Measurements from ENCODE around the gene SMIM30.
"Not testable (repeated sequence)": the region's sequence is repeated elsewhere in the genome, so short reads cannot be mapped to it uniquely, and the experiment has no call there.

Gene SMIM30

GRCh38 chr7:113141803-113142202, 23.4 kb upstream of the SMIM30 start:
- H3K4me3 ChIP-seq (ENCODE audit: insufficient read depth, low read depth, low read length): no peak overlapping the region
- no peaks in the 10 kb centered on the region for H3K27me3 ChIP-seq (ENCODE audit: control insufficient read depth, insufficient read depth, low read length, poor library complexity, severe bottlenecking)
- no peaks in the 10 kb centered on the region for H3K9me3 ChIP-seq (ENCODE audit: control insufficient read depth, low read length)
- H3K36me3 ChIP-seq (ENCODE audit: control insufficient read depth, insufficient read depth, low read length): no peaks in the 10 kb centered on the region
- no peak overlapping the region for H3K27ac ChIP-seq (ENCODE audit: insufficient read depth, low read depth, low read length, poor library complexity, severe bottlenecking)
- peaks cover 8% of the 10 kb centered on the region for H3K4me1 ChIP-seq (ENCODE audit: control insufficient read depth, insufficient read depth, low read length)

- no peaks in the 10 kb centered on the region for H3K27me3 ChIP-seq (ENCODE audit: control insufficient read depth, insufficient read depth, low read length, poor library complexity, severe bottlenecking)
- H3K9me3 ChIP-seq (ENCODE audit: control insufficient read depth, low read length): no peaks in the 10 kb centered on the region
- WGBS, 2 experiments: 89 to 93% methylated on average over 4 of the region's 4 CpGs
- no peak overlapping the region for H3K4me3 ChIP-seq (ENCODE audit: insufficient read depth, low read depth, low read length)
- H3K4me1 ChIP-seq (ENCODE audit: control insufficient read depth, insufficient read depth, low read length): peaks cover 8% of the 10 kb centered on the region
- no peak overlapping the region for H3K27ac ChIP-seq (ENCODE audit: insufficient read depth, low read depth, low read length, poor library complexity, severe bottlenecking)
- no peaks in the 10 kb centered on the region for H3K36me3 ChIP-seq (ENCODE audit: control insufficient read depth, insufficient read depth, low read length)
These were observed 22.6 kb upstream of the SMIM30 start for GRCh38 chr7:113140956-113141355.

GRCh38 chr7:113137241-113137640, 18.9 kb upstream of the SMIM30 start:
- 88 to 94% methylated on average over 2 of the region's 2 CpGs for WGBS, 2 experiments

GRCh38 chr7:113134025-113134424, 15.7 kb upstream of the SMIM30 start:
- Histone ChIP-seq H3K36me3 (ENCODE audit: control insufficient read depth, insufficient read depth, low read length) (no peaks in the 10 kb centered on the region), H3K4me3 (ENCODE audit: insufficient read depth, low read depth, low read length) (no peak overlapping the region), H3K9me3 (ENCODE audit: control insufficient read depth, low read length) (no peaks in the 10 kb centered on the region), H3K4me1 (ENCODE audit: control insufficient read depth, insufficient read depth, low read length) (no peaks in the 10 kb centered on the region), H3K27ac (ENCODE audit: insufficient read depth, low read depth, low read length, poor library complexity, severe bottlenecking) (no peak overlapping the region), H3K27me3 (ENCODE audit: control insufficient read depth, insufficient read depth, low read length, poor library complexity, severe bottlenecking) (no peaks in the 10 kb centered on the region)
- 89 to 94% methylated on average over 1 of the region's 1 CpG for whole genome bisulfite sequencing, 2 experiments

More at GRCh38 chr7:113137241-113137640, 18.9 kb upstream of the SMIM30 start:
- Histone ChIP-seq H3K27me3 (ENCODE audit: control insufficient read depth, insufficient read depth, low read length, poor library complexity, severe bottlenecking) (no peaks in the 10 kb centered on the region), H3K4me3 (ENCODE audit: insufficient read depth, low read depth, low read length) (no peak overlapping the region), H3K9me3 (ENCODE audit: control insufficient read depth, low read length) (no peaks in the 10 kb centered on the region), H3K36me3 (ENCODE audit: control insufficient read depth, insufficient read depth, low read length) (no peaks in the 10 kb centered on the region), H3K27ac (ENCODE audit: insufficient read depth, low read depth, low read length, poor library complexity, severe bottlenecking) (no peak overlapping the region), H3K4me1 (ENCODE audit: control insufficient read depth, insufficient read depth, low read length) (no peaks in the 10 kb centered on the region)

GRCh38 chr7:113131367-113131766, 13.0 kb upstream of the SMIM30 start:
- no peaks in the 10 kb centered on the region for H3K9me3 ChIP-seq (ENCODE audit: control insufficient read depth, low read length)
- 88 to 96% methylated on average over 2 of the region's 2 CpGs for WGBS, 2 experiments
- no peaks in the 10 kb centered on the region for H3K4me1 ChIP-seq (ENCODE audit: control insufficient read depth, insufficient read depth, low read length)
- no peaks in the 10 kb centered on the region for H3K36me3 ChIP-seq (ENCODE audit: control insufficient read depth, insufficient read depth, low read length)
- no peak overlapping the region for H3K4me3 ChIP-seq (ENCODE audit: insufficient read depth, low read depth, low read length)
- H3K27ac ChIP-seq (ENCODE audit: insufficient read depth, low read depth, low read length, poor library complexity, severe bottlenecking): no peak overlapping the region
- no peaks in the 10 kb centered on the region for H3K27me3 ChIP-seq (ENCODE audit: control insufficient read depth, insufficient read depth, low read length, poor library complexity, severe bottlenecking)

- Histone ChIP-seq H3K9me3 (ENCODE audit: control insufficient read depth, low read length) (no peaks in the 10 kb centered on the region), H3K4me1 (ENCODE audit: control insufficient read depth, insufficient read depth, low read length) (no peaks in the 10 kb centered on the region), H3K4me3 (ENCODE audit: insufficient read depth, low read depth, low read length) (no peak overlapping the region), H3K36me3 (ENCODE audit: control insufficient read depth, insufficient read depth, low read length) (no peaks in the 10 kb centered on the region), H3K27ac (ENCODE audit: insufficient read depth, low read depth, low read length, poor library complexity, severe bottlenecking) (no peak overlapping the region), H3K27me3 (ENCODE audit: control insufficient read depth, insufficient read depth, low read length, poor library complexity, severe bottlenecking) (no peaks in the 10 kb centered on the region)
- 89 to 95% methylated on average over 1 of the region's 1 CpG for WGBS, 2 experiments
These were observed 9.7 kb upstream of the SMIM30 start for GRCh38 chr7:113128031-113128430.

- Histone ChIP-seq H3K4me3 (ENCODE audit: insufficient read depth, low read depth, low read length) (no peak overlapping the region), H3K9me3 (ENCODE audit: control insufficient read depth, low read length) (no peaks in the 10 kb centered on the region)
- 81 to 100% methylated on average over 2 of the region's 2 CpGs for WGBS, 2 experiments
These were observed 7.4 kb upstream of the SMIM30 start for GRCh38 chr7:113125728-113126127.

GRCh38 chr7:113122744-113123143, 4.4 kb upstream of the SMIM30 start:
- Histone ChIP-seq H3K4me3 (ENCODE audit: insufficient read depth, low read depth, low read length) (no peak overlapping the region), H3K4me1 (ENCODE audit: control insufficient read depth, insufficient read depth, low read length) (no peaks in the 10 kb centered on the region), H3K27me3 (ENCODE audit: control insufficient read depth, insufficient read depth, low read length, poor library complexity, severe bottlenecking) (peaks cover 8% of the 10 kb centered on the region), H3K36me3 (ENCODE audit: control insufficient read depth, insufficient read depth, low read length) (no peaks in the 10 kb centered on the region), H3K27ac (ENCODE audit: insufficient read depth, low read depth, low read length, poor library complexity, severe bottlenecking) (no peak overlapping the region), H3K9me3 (ENCODE audit: control insufficient read depth, low read length) (no peaks in the 10 kb centered on the region)

More at GRCh38 chr7:113125728-113126127, 7.4 kb upstream of the SMIM30 start:
- Histone ChIP-seq H3K4me1 (ENCODE audit: control insufficient read depth, insufficient read depth, low read length) (no peaks in the 10 kb centered on the region), H3K36me3 (ENCODE audit: control insufficient read depth, insufficient read depth, low read length) (no peaks in the 10 kb centered on the region), H3K27ac (ENCODE audit: insufficient read depth, low read depth, low read length, poor library complexity, severe bottlenecking) (no peak overlapping the region), H3K27me3 (ENCODE audit: control insufficient read depth, insufficient read depth, low read length, poor library complexity, severe bottlenecking) (no peaks in the 10 kb centered on the region)

- no peaks in the 10 kb centered on the region for H3K36me3 ChIP-seq (ENCODE audit: control insufficient read depth, insufficient read depth, low read length)
- 92 to 100% methylated on average over 1 of the region's 1 CpG for WGBS, 2 experiments
- no peaks in the 10 kb centered on the region for H3K4me1 ChIP-seq (ENCODE audit: control insufficient read depth, insufficient read depth, low read length)
- H3K9me3 ChIP-seq (ENCODE audit: control insufficient read depth, low read length): no peaks in the 10 kb centered on the region
- no peak overlapping the region for H3K27ac ChIP-seq (ENCODE audit: insufficient read depth, low read depth, low read length, poor library complexity, severe bottlenecking)
- peaks cover 8% of the 10 kb centered on the region for H3K27me3 ChIP-seq (ENCODE audit: control insufficient read depth, insufficient read depth, low read length, poor library complexity, severe bottlenecking)
- no peak overlapping the region for H3K4me3 ChIP-seq (ENCODE audit: insufficient read depth, low read depth, low read length)
These were observed 2.3 kb upstream of the SMIM30 start for GRCh38 chr7:113120647-113121046.

GRCh38 chr7:113119429-113119828, 1.1 kb upstream of the SMIM30 start:
- Histone ChIP-seq H3K9me3 (ENCODE audit: control insufficient read depth, low read length) (no peaks in the 10 kb centered on the region), H3K27ac (ENCODE audit: insufficient read depth, low read depth, low read length, poor library complexity, severe bottlenecking) (no peak overlapping the region), H3K4me1 (ENCODE audit: control insufficient read depth, insufficient read depth, low read length) (no peaks in the 10 kb centered on the region), H3K27me3 (ENCODE audit: control insufficient read depth, insufficient read depth, low read length, poor library complexity, severe bottlenecking) (peaks cover 8% of the 10 kb centered on the region), H3K4me3 (ENCODE audit: insufficient read depth, low read depth, low read length) (no peak overlapping the region), H3K36me3 (ENCODE audit: control insufficient read depth, insufficient read depth, low read length) (no peaks in the 10 kb centered on the region)
- 93 to 95% methylated on average over 5 to 6 of the region's 6 CpGs for WGBS, 2 experiments

GRCh38 chr7:113117374-113117774, 980 bp downstream of the SMIM30 start:
- peak overlapping the region; percentile 44 for H3K4me3 ChIP-seq (ENCODE audit: insufficient read depth, low read depth, low read length)
- H3K9me3 ChIP-seq (ENCODE audit: control insufficient read depth, low read length); H3K27ac ChIP-seq (ENCODE audit: insufficient read depth, low read depth, low read length, poor library complexity, severe bottlenecking); H3K4me1 ChIP-seq (ENCODE audit: control insufficient read depth, insufficient read depth, low read length); H3K27me3 ChIP-seq (ENCODE audit: control insufficient read depth, insufficient read depth, low read length, poor library complexity, severe bottlenecking); H3K36me3 ChIP-seq (ENCODE audit: control insufficient read depth, insufficient read depth, low read length): not testable (repeated sequence)
- WGBS, 2 experiments: 89% methylated on average over 2 to 4 of the region's 4 CpGs

All from ectodermal cell (in vitro differentiated cells).